Lower leg skin (tissue), 3 donors: ENCODE results near the gene RABL3.

Experiments used
- POLR2A ChIP-seq, 2 donors: fragments of 450-650 bp; IDR thresholded peaks; one replicate each; pipeline ENCODE4 v1.6.1; 2016 to 2017; ENCODE audit warnings: antibody characterized with exemption in 2 of 2, mild to moderate bottlenecking in 1 of 2, moderate library complexity in 1 of 2
- TF ChIP-seq, protein P1 (sequence below), 3 donors: fragments of 450-650 bp; IDR thresholded peaks; one replicate each; pipeline ENCODE4 v1.5.1; 2016; ENCODE audit warnings: antibody characterized with exemption in 3 of 3, mild to moderate bottlenecking in 3 of 3, moderate library complexity in 2 of 3

DNA sequence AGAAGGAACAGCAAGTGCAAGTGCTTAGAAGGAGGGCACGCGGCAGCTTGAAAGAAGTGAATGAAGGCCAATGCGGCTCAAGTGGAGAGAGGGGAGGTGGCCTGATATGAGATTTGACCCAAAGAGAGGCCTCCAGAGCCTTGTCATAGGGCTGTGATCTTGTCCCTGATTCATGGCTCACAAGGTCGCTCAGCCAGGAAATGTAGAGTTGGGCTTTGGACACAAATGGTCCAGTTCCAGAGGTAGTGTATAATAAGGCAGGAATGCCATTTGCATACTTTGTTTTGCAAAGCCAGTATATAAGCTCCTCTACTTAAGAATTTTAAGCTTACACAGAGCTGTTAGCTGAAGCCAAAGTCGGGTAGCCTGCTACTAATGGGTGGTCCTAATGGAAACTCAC lies 94.0 kb downstream of the RABL3 start:
- TF ChIP-seq, protein P1, sequence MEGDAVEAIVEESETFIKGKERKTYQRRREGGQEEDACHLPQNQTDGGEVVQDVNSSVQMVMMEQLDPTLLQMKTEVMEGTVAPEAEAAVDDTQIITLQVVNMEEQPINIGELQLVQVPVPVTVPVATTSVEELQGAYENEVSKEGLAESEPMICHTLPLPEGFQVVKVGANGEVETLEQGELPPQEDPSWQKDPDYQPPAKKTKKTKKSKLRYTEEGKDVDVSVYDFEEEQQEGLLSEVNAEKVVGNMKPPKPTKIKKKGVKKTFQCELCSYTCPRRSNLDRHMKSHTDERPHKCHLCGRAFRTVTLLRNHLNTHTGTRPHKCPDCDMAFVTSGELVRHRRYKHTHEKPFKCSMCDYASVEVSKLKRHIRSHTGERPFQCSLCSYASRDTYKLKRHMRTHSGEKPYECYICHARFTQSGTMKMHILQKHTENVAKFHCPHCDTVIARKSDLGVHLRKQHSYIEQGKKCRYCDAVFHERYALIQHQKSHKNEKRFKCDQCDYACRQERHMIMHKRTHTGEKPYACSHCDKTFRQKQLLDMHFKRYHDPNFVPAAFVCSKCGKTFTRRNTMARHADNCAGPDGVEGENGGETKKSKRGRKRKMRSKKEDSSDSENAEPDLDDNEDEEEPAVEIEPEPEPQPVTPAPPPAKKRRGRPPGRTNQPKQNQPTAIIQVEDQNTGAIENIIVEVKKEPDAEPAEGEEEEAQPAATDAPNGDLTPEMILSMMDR (IDR thresholded peaks at IDR 0.05), result no peak
- TF ChIP-seq POLR2A (IDR thresholded peaks at IDR 0.05), result no peak
